Naive thymus-derived CD4-positive, alpha-beta T cell (primary cell): ENCODE measurements around the gene RABGEF1. TPM values are rescaled to one million over a fixed set of nuclear protein-coding genes. Genes with fewer than 3 reads are reported as not detected.

Experiments
- ATAC-seq: fragments of 150-1000 bp; cut with Tn5 transposase; 2 replicates; pipeline ENCODE4 v1.10.0; 2021; ENCODE audit warnings: mild to moderate bottlenecking, moderate library complexity
- CTCF ChIA-PET: fragments of 350-600 bp; sonication (Branson Sonifier 250); formaldehyde crosslinking; loops from one replicate; lab custom pipeline; 2021; ENCODE audit warnings: antibody characterized with exemption; lab: Charles Lee
- POLR2A ChIA-PET: fragments of 350-600 bp; sonication (Branson Sonifier 250); formaldehyde crosslinking; loops from one replicate; lab custom pipeline; 2021; ENCODE audit warnings: antibody characterized with exemption, inconsistent platforms; lab: Charles Lee
- DNase-seq, 9 donors: peaks; one replicate each; pipeline versions ENCODE4 v3.0.0 to v3.0.0-alpha.2; 2020 to 2022; ENCODE audit warnings: mixed read lengths in 1 of 9
- H3K27ac ChIP-seq: one replicate; pipeline ENCODE4 v1.7.0; 2013; ENCODE audit warnings: mild to moderate bottlenecking, low read depth, low read length, moderate library complexity
- H3K27me3 ChIP-seq, 2 donors: one replicate each; pipeline ENCODE4 v1.7.0; 2013; ENCODE audit warnings: low read length in 2 of 2, mild to moderate bottlenecking in 2 of 2, moderate library complexity in 2 of 2; ENCODE audit not compliant: control insufficient read depth in 2 of 2, insufficient read depth in 2 of 2
- H3K36me3 ChIP-seq, 3 experiments: 1 replicate in 2 of 3; 2 replicates in 1 of 3; pipeline ENCODE4 v1.7.0; 2013; ENCODE audit warnings: low read length in 3 of 3, mild to moderate bottlenecking in 3 of 3, moderate library complexity in 1 of 3; ENCODE audit not compliant: insufficient read depth in 3 of 3, control insufficient read depth in 2 of 3
- H3K4me1 ChIP-seq, 2 donors: one replicate each; pipeline ENCODE4 v1.7.0; 2013; ENCODE audit warnings: low read length in 2 of 2, mild to moderate bottlenecking in 2 of 2, moderate library complexity in 1 of 2; ENCODE audit not compliant: control insufficient read depth in 2 of 2, insufficient read depth in 2 of 2
- H3K4me3 ChIP-seq: 2 replicates; pipeline ENCODE4 v1.7.0; 2013; ENCODE audit warnings: mild to moderate bottlenecking, low read length
- H3K9me3 ChIP-seq, 3 experiments: 1 replicate in 2 of 3; 2 replicates in 1 of 3; pipeline ENCODE4 v1.7.0; 2013; ENCODE audit warnings: low read length in 3 of 3; ENCODE audit not compliant: control insufficient read depth in 2 of 3
- H3K27ac Mint-ChIP-seq, 9 donors: one replicate each; pipeline ENCODE4 v1.8.0; 2020 to 2022; ENCODE audit warnings: mixed read lengths in 9 of 9, mild to moderate bottlenecking in 8 of 9, moderate library complexity in 5 of 9, inconsistent platforms in 2 of 9
- H3K27me3 Mint-ChIP-seq, 5 donors: one replicate each; pipeline ENCODE4 v1.8.0; 2021 to 2022; ENCODE audit warnings: mixed read lengths in 5 of 5, mild to moderate bottlenecking in 1 of 5
- H3K36me3 Mint-ChIP-seq, 5 donors: one replicate each; pipeline ENCODE4 v1.8.0; 2020 to 2022; ENCODE audit warnings: mixed read lengths in 5 of 5, mild to moderate bottlenecking in 3 of 5, inconsistent platforms in 1 of 5
- H3K4me1 Mint-ChIP-seq, 7 donors: one replicate each; pipeline ENCODE4 v1.8.0; 2020 to 2022; ENCODE audit warnings: mixed read lengths in 7 of 7, mild to moderate bottlenecking in 3 of 7, inconsistent platforms in 1 of 7
- H3K4me3 Mint-ChIP-seq, 10 donors: one replicate each; pipeline ENCODE4 v1.8.0; 2020 to 2022; ENCODE audit warnings: mild to moderate bottlenecking in 10 of 10, mixed read lengths in 10 of 10, moderate library complexity in 6 of 10, inconsistent platforms in 2 of 10
- H3K9me3 Mint-ChIP-seq, 11 donors: one replicate each; pipeline ENCODE4 v1.8.0; 2020 to 2022; ENCODE audit warnings: mixed read lengths in 11 of 11, mild to moderate bottlenecking in 4 of 11, inconsistent platforms in 1 of 11, moderate library complexity in 1 of 11
- intact Hi-C, 2 donors: fragments of 100-400 bp; cut with micrococcal nuclease; formaldehyde crosslinking; loops; one replicate each; pipeline ENCODE4 v1.15.1; 2023
- polyA plus RNA-seq, 2 donors: library from polyadenylated mRNA; unstranded; fragments of 300-500 nt; fragmentation: Illumina TruSeq; gene quantifications; one replicate each; pipeline ENCODE4 v1.2.3, GENCODE V29; 2021
- total RNA-seq, 6 experiments: library from RNA in 5 of 6; stranded (reverse) in 5 of 6; gene quantifications; 1 replicate in 5 of 6; 2 replicates in 1 of 6; pipeline ENCODE4 v1.2.3 and lab custom pipeline; 2021 to 2026

RABGEF1 gene
- total and polyA plus RNA-seq, 7 experiments from 2014 or later = 20.5 to 35.7 (median 21.8) TPM

- intact Hi-C loops = no loop called here
- H3K4me1 Mint-ChIP-seq = no peaks in the 10 kb centered on the region
- H3K4me3 ChIP-seq = no peak overlapping the region
- H3K36me3 ChIP-seq = no peaks in the 10 kb centered on the region
- H3K27ac Mint-ChIP-seq = no peak overlapping the region
- no peaks in the 10 kb centered on the region for H3K4me1 ChIP-seq
- POLR2A ChIA-PET = no interaction called here
- peaks cover 0 to 7% (median 0%) of the 10 kb centered on the region in 11 donors for H3K9me3 Mint-ChIP-seq
- DNase-seq (no peak), ATAC-seq (no peak)
- no peak overlapping the region for H3K27ac ChIP-seq
- no peak overlapping the region for H3K4me3 Mint-ChIP-seq
- no peaks in the 10 kb centered on the region for H3K27me3 ChIP-seq
- no peaks in the 10 kb centered on the region for H3K9me3 ChIP-seq
- H3K36me3 Mint-ChIP-seq = no peaks in the 10 kb centered on the region
- CTCF ChIA-PET = no interaction called here
- H3K27me3 Mint-ChIP-seq = no peaks in the 10 kb centered on the region
These were observed 92.2 kb downstream of the RABGEF1 start for GRCh38 chr7:66832531-66833351.

- DNase-seq = peak in 1 of 9 donors; percentile 42
- Mint-ChIP-seq H3K4me3 (no peak overlapping the region), H3K27ac (no peak overlapping the region), H3K9me3 (peaks cover 0 to 7% (median 0%) of the 10 kb centered on the region in 11 donors), H3K4me1 (no peaks in the 10 kb centered on the region), H3K36me3 (no peaks in the 10 kb centered on the region), H3K27me3 (no peaks in the 10 kb centered on the region)
- Histone ChIP-seq H3K4me1 (no peaks in the 10 kb centered on the region), H3K27ac (no peak overlapping the region), H3K36me3 (no peaks in the 10 kb centered on the region), H3K9me3 (no peaks in the 10 kb centered on the region), H3K27me3 (no peaks in the 10 kb centered on the region), H3K4me3 (no peak overlapping the region)
- intact Hi-C loops = no loop called here
- ChIA-PET POLR2A (no interaction called here), CTCF (interaction anchor here (0.7 kb wide), 1 partner anchor 279 kb away, joined by 3 read pairs; no protein-coding TSS in a partner anchor)
- ATAC-seq = peak; percentile 68
These were observed 96.5 kb downstream of the RABGEF1 start for GRCh38 chr7:66837007-66837406.

- Histone ChIP-seq H3K9me3 (no peaks in the 10 kb centered on the region), H3K27ac (no peak overlapping the region), H3K36me3 (no peaks in the 10 kb centered on the region), H3K27me3 (no peaks in the 10 kb centered on the region), H3K4me1 (no peaks in the 10 kb centered on the region), H3K4me3 (no peak overlapping the region)
- DNase-seq (no peak), ATAC-seq (no peak)
- Mint-ChIP-seq H3K27me3 (no peaks in the 10 kb centered on the region), H3K36me3 (no peaks in the 10 kb centered on the region), H3K9me3 (peaks cover 0 to 7% (median 0%) of the 10 kb centered on the region in 11 donors), H3K27ac (no peak overlapping the region), H3K4me3 (no peak overlapping the region), H3K4me1 (no peaks in the 10 kb centered on the region)
- intact Hi-C loops = no loop called here
- ChIA-PET CTCF (no interaction called here), POLR2A (no interaction called here)
These were observed 97.1 kb downstream of the RABGEF1 start for GRCh38 chr7:66837661-66838060.

GRCh38 chr7:66839814-66840213, 99.3 kb downstream of the RABGEF1 start:
- Histone ChIP-seq H3K27me3 (no peaks in the 10 kb centered on the region), H3K4me3 (no peak overlapping the region), H3K36me3 (peaks cover 0 to 6% (median 0%) of the 10 kb centered on the region in 3 experiments), H3K4me1 (peaks cover 4 to 5% of the 10 kb centered on the region in 2 donors), H3K9me3 (no peaks in the 10 kb centered on the region), H3K27ac (no peak overlapping the region)
- no peak overlapping the region for H3K4me3 Mint-ChIP-seq
- POLR2A ChIA-PET = no interaction called here
- peaks cover 0 to 2% (median 0%) of the 10 kb centered on the region in 5 donors for H3K27me3 Mint-ChIP-seq
- peaks cover 10 to 16% (median 14%) of the 10 kb centered on the region in 7 donors for H3K4me1 Mint-ChIP-seq
- H3K9me3 Mint-ChIP-seq = peaks cover 0 to 7% (median 0%) of the 10 kb centered on the region in 11 donors
- CTCF ChIA-PET = no interaction called here
- ATAC-seq (no peak), DNase-seq (no peak)
- peaks cover 0 to 3% (median 0%) of the 10 kb centered on the region in 5 donors for H3K36me3 Mint-ChIP-seq
- intact Hi-C loops = loop anchor here (5.0 to 10.0 kb wide), 4 partner anchors 462 to 1465 kb away; partner anchors contain the start of genes CRCP (in 1 of the 2) and ZNF92 (in 1 of the 2)
- no peak overlapping the region for H3K27ac Mint-ChIP-seq

GRCh38 chr7:66840316-66840715, 99.8 kb downstream of the RABGEF1 start:
- no peak overlapping the region for H3K4me3 Mint-ChIP-seq
- no peaks in the 10 kb centered on the region for H3K27me3 ChIP-seq
- peaks cover 5 to 7% of the 10 kb centered on the region in 2 donors for H3K4me1 ChIP-seq
- no peak for ATAC-seq
- no peaks in the 10 kb centered on the region for H3K9me3 ChIP-seq
- H3K36me3 Mint-ChIP-seq = peaks cover 0 to 5% (median 0%) of the 10 kb centered on the region in 5 donors
- H3K36me3 ChIP-seq = peaks cover 0 to 6% (median 0%) of the 10 kb centered on the region in 3 experiments
- peak overlapping the region in 1 of 9 donors; percentile 14 for H3K27ac Mint-ChIP-seq
- intact Hi-C loops = loop anchor here (5.0 to 10.0 kb wide), 4 partner anchors 462 to 1466 kb away; partner anchors contain the start of genes CRCP (in 1 of the 2) and ZNF92 (in 1 of the 2)
- H3K4me3 ChIP-seq = no peak overlapping the region
- peaks cover 10 to 20% (median 18%) of the 10 kb centered on the region in 7 donors for H3K4me1 Mint-ChIP-seq
- peaks cover 0 to 7% (median 0%) of the 10 kb centered on the region in 11 donors for H3K9me3 Mint-ChIP-seq
- no peak for DNase-seq
- ChIA-PET CTCF (no interaction called here), POLR2A (no interaction called here)
- peaks cover 0 to 3% (median 0%) of the 10 kb centered on the region in 5 donors for H3K27me3 Mint-ChIP-seq
- H3K27ac ChIP-seq = no peak overlapping the region

GRCh38 chr7:66841898-66842297, 101.4 kb downstream of the RABGEF1 start:
- ATAC-seq (no peak), DNase-seq (no peak)
- no peak overlapping the region for H3K4me3 ChIP-seq
- peaks cover 10 to 29% (median 22%) of the 10 kb centered on the region in 7 donors for H3K4me1 Mint-ChIP-seq
- H3K27ac ChIP-seq = no peak overlapping the region
- H3K36me3 Mint-ChIP-seq = peaks cover 0 to 5% (median 0%) of the 10 kb centered on the region in 5 donors
- H3K36me3 ChIP-seq = peaks cover 0 to 6% (median 0%) of the 10 kb centered on the region in 3 experiments
- H3K4me1 ChIP-seq = peaks cover 5 to 11% of the 10 kb centered on the region in 2 donors
- no peak overlapping the region for H3K27ac Mint-ChIP-seq
- no peak overlapping the region for H3K4me3 Mint-ChIP-seq
- POLR2A ChIA-PET = no interaction called here
- H3K27me3 Mint-ChIP-seq = peaks cover 0 to 3% (median 0%) of the 10 kb centered on the region in 5 donors
- peaks cover 0 to 6% (median 0%) of the 10 kb centered on the region in 11 donors for H3K9me3 Mint-ChIP-seq
- CTCF ChIA-PET = no interaction called here
- H3K9me3 ChIP-seq = no peaks in the 10 kb centered on the region
- no peaks in the 10 kb centered on the region for H3K27me3 ChIP-seq
- intact Hi-C loops = loop anchor here (5.0 to 10.0 kb wide), 4 partner anchors 460 to 1467 kb away; partner anchors contain the start of genes CRCP (in 1 of the 2) and ZNF92 (in 1 of the 2)
